ENCODE measurements around the gene MEGF11.

The MEGF11 gene

GRCh38 chr15:66169023-66169422 is 84.5 kb downstream of the MEGF11 start:
- no peak for DNase-seq

GRCh38 chr15:66167854-66168253 is 85.7 kb downstream of the MEGF11 start:
- no peak for DNase-seq

GRCh38 chr15:66165856-66166255 is 87.7 kb downstream of the MEGF11 start:
- no peak for DNase-seq

GRCh38 chr15:66164788-66165187 is 88.8 kb downstream of the MEGF11 start:
- no peak for DNase-seq

GRCh38 chr15:66163553-66163952 is 90.0 kb downstream of the MEGF11 start:
- DNase-seq: no peak

- DNase-seq: no peak
Observed at GRCh38 chr15:66162286-66162685, 91.3 kb downstream of the MEGF11 start.

GRCh38 chr15:66161575-66162118 is 91.9 kb downstream of the MEGF11 start:
- no peak for DNase-seq

- DNase-seq: no peak
Observed at GRCh38 chr15:66161108-66161507, 92.4 kb downstream of the MEGF11 start.

- no peak for DNase-seq
Observed at GRCh38 chr15:66157507-66157906, 96.0 kb downstream of the MEGF11 start.

- DNase-seq: no peak
Observed at GRCh38 chr15:66156310-66156975, 97.1 kb downstream of the MEGF11 start.

- no peak for DNase-seq
Observed at GRCh38 chr15:66155065-66155464, 98.5 kb downstream of the MEGF11 start.

- DNase-seq: no peak
Observed at GRCh38 chr15:66154581-66154980, 99.0 kb downstream of the MEGF11 start.

- peak; percentile 40 for DNase-seq
Observed at GRCh38 chr15:66153549-66154415, 99.8 kb downstream of the MEGF11 start.

- DNase-seq: no peak
Observed at GRCh38 chr15:66152650-66153049, 100.9 kb downstream of the MEGF11 start.

GRCh38 chr15:66151809-66152208 is 101.7 kb downstream of the MEGF11 start:
- no peak for DNase-seq

GRCh38 chr15:66149871-66150270 is 103.7 kb downstream of the MEGF11 start:
- DNase-seq: no peak

- DNase-seq: no peak
Observed at GRCh38 chr15:66148187-66148586, 105.4 kb downstream of the MEGF11 start.

GRCh38 chr15:66147440-66147839 is 106.1 kb downstream of the MEGF11 start:
- DNase-seq: no peak

- DNase-seq: no peak
Observed at GRCh38 chr15:66145726-66146182, 107.8 kb downstream of the MEGF11 start.

GRCh38 chr15:66144978-66145725 is 108.4 kb downstream of the MEGF11 start:
- DNase-seq: peak; percentile 57

GRCh38 chr15:66142285-66142684 is 111.3 kb downstream of the MEGF11 start:
- no peak for DNase-seq

GRCh38 chr15:66139591-66140207 is 113.9 kb downstream of the MEGF11 start:
- DNase-seq: no peak
